HepG2 (cell line): ENCODE measurements around the gene THSD4. TPM values are rescaled to one million over a fixed set of nuclear protein-coding genes. Genes with fewer than 3 reads are reported as not detected.

Experiments
- ATAC-seq: fragments of 200-7000 bp; cut with Tn5 transposase; 3 replicates; pipeline ENCODE4 v1.9.1; 2020; ENCODE audit warnings: mild to moderate bottlenecking, moderate library complexity
- BruUV-seq: library from RNA; stranded (reverse); fragments of 400-500 nt; replicated peaks from 2 replicates; lab custom pipeline; 2021; lab: Mats Ljungman, UMichigan
- CTCF ChIA-PET: fragments of 300-600 bp; formaldehyde crosslinking; extraction: SDS; loops from one replicate; lab custom pipeline; 2021; ENCODE audit warnings: low total read pairs, inconsistent platforms, low intra/inter-chr PET ratio; lab: Yijun Ruan, JAX
- POLR2A ChIA-PET: fragments of 350-600 bp; sonication (Branson Sonifier 250); formaldehyde crosslinking; loops from one replicate; lab custom pipeline; 2020; ENCODE audit warnings: antibody characterized with exemption, inconsistent platforms; lab: Yijun Ruan, JAX
- DNase-seq: peaks from one replicate; pipeline ENCODE4 v3.0.0-alpha.2; 2015; ENCODE audit warnings: low spot score
- FAIRE-seq: peaks from 3 replicates; lab custom pipeline; 2011; peaks lifted over from hg19 to GRCh38; lab: Jason Lieb, UNC
- H2AFZ ChIP-seq: one replicate; pipeline ENCODE4 v1.6.1; 2011; ENCODE audit warnings: low read length, inconsistent platforms
- H3K27ac ChIP-seq: fragments of 300-600 bp; 3 replicates; pipeline ENCODE4 v1.8.0; 2011; ENCODE audit warnings: mixed run types, mild to moderate bottlenecking, mixed read lengths, low read length, inconsistent platforms; ENCODE audit not compliant: insufficient read depth; ENCODE audit errors: extremely low read length
- H3K27me3 ChIP-seq, 2 experiments: fragments of 200-600 bp in 1 of 2; 2 replicates in 1 of 2; 3 replicates in 1 of 2; pipeline versions ENCODE4 v1.6.0 to v1.8.0; 2011; ENCODE audit warnings: low read length in 2 of 2, mild to moderate bottlenecking in 2 of 2, moderate library complexity in 2 of 2, inconsistent platforms in 1 of 2; ENCODE audit not compliant: insufficient read depth in 2 of 2, control insufficient read depth in 1 of 2
- H3K36me3 ChIP-seq, 2 experiments: fragments of 200-600 bp in 1 of 2; replicated peaks in 1 of 2; 2 replicates in 1 of 2; 3 replicates in 1 of 2; pipeline versions ENCODE4 v1.5.1 to v1.8.0; 2011; ENCODE audit warnings: low read length in 2 of 2, inconsistent platforms in 1 of 2; ENCODE audit not compliant: insufficient read depth in 2 of 2, control insufficient read depth in 1 of 2
- H3K4me1 ChIP-seq: 2 replicates; pipeline ENCODE4 v1.5.1; 2012; ENCODE audit warnings: low read length, inconsistent platforms; ENCODE audit not compliant: insufficient read depth
- H3K4me2 ChIP-seq: 2 replicates; pipeline ENCODE4 v1.6.0; 2011; ENCODE audit warnings: low read depth, low read length, inconsistent platforms
- H3K4me3 ChIP-seq, 3 experiments: fragments of 200-600 bp in 1 of 3; sonication (generic), shearing (Covaris generic) in 1 of 3; replicated peaks in 1 of 3; 2 replicates each; pipeline ENCODE4 v1.5.1; 2011 to 2016; ENCODE audit warnings: low read length in 3 of 3, inconsistent platforms in 2 of 3, low read depth in 2 of 3, mild to moderate bottlenecking in 2 of 3, control low read depth in 1 of 3, mixed read lengths in 1 of 3; ENCODE audit not compliant: insufficient read depth in 1 of 3
- H3K79me2 ChIP-seq: one replicate; pipeline ENCODE4 v1.6.1; 2011; ENCODE audit warnings: low read length, inconsistent platforms; ENCODE audit not compliant: insufficient read depth
- H3K9ac ChIP-seq: 2 replicates; pipeline ENCODE4 v1.6.0; 2011; ENCODE audit warnings: mild to moderate bottlenecking, low read depth, low read length, inconsistent platforms; ENCODE audit not compliant: insufficient read depth
- H3K9me3 ChIP-seq: 2 replicates; pipeline ENCODE4 v1.5.1; 2012; ENCODE audit warnings: mild to moderate bottlenecking, low read length
- H4K20me1 ChIP-seq: 2 replicates; pipeline ENCODE4 v1.6.0; 2011; ENCODE audit warnings: inconsistent platforms, mild to moderate bottlenecking, low read length, moderate library complexity; ENCODE audit not compliant: insufficient read depth
- IKZF1 ChIP-seq: fragments of 450-650 bp; IDR thresholded peaks from 2 replicates; pipeline ENCODE4 v1.7.1; 2016
- ISL2 ChIP-seq: sonication (generic); formaldehyde crosslinking; IDR thresholded peaks from 2 replicates; pipeline ENCODE4 v1.5.0; 2020; ENCODE audit warnings: missing genetic modification reagents
- RBM39 ChIP-seq: fragments of 200-400 bp; formaldehyde crosslinking; IDR thresholded peaks from one replicate; pipeline ENCODE4 v1.6.1; 2018; ENCODE audit warnings: antibody characterized with exemption, mild to moderate bottlenecking, low read depth, low read length; ENCODE audit not compliant: poor library complexity, severe bottlenecking
- ZBTB44 ChIP-seq: sonication (generic); formaldehyde crosslinking; IDR thresholded peaks from 2 replicates; pipeline ENCODE4 v1.4.0; 2020; ENCODE audit warnings: missing genetic modification reagents
- ZNF776 ChIP-seq: sonication (generic); formaldehyde crosslinking; IDR thresholded peaks from 2 replicates; pipeline ENCODE4 v1.4.0; 2020; ENCODE audit warnings: mild to moderate bottlenecking, missing genetic modification reagents
- WGBS: methylation state at CpG from one replicate; pipeline ENCODE4 v1.1.6; 2017; ENCODE audit warnings: low lambda C conversion rate; 5-methylcytosine and 5-hydroxymethylcytosine counted together
- in situ Hi-C: cut with HindIII; loops from 2 replicates; pipeline ENCODE4 v1.10.0; 2017; ENCODE audit warnings: low pct_unique_long_range_greater_than_20kb; ENCODE audit not compliant: extremely low pct_ligation_motif_present
- intact Hi-C: fragments of 100-400 bp; cut with micrococcal nuclease; formaldehyde crosslinking; loops from one replicate; pipeline ENCODE4 v1.10.0; 2022; ENCODE audit not compliant: unreplicated experiment
- polyA plus RNA-seq, 8 experiments: library from polyadenylated mRNA; depleted of rRNA in 3 of 8; stranded (reverse) in 7 of 8; unstranded in 1 of 8; fragments of >200 nt; fragmentation: Illumina TruSeq in 4 of 8; extraction: Trizol in 4 of 8; gene quantifications; 2 replicates each; pipeline versions ENCODE4 v1.2.1 to v1.2.3, GENCODE V29; 2011 to 2016; ENCODE audit warnings: low read depth in 4 of 8, missing spikeins in 1 of 8, mixed read lengths in 1 of 8; ENCODE audit not compliant: insufficient read depth in 1 of 8
- total RNA-seq, 5 experiments: library from RNA; depleted of rRNA; stranded (reverse); fragments of >200 nt; fragmentation: Illumina TruSeq; extraction: Trizol; gene quantifications; 2 replicates each; pipeline ENCODE4 v1.2.3, GENCODE V29; 2016; ENCODE audit warnings: low read depth in 1 of 5

THSD4 gene
- total and polyA plus RNA-seq, 2 of the 13 experiments (the other 11 are each of a cell fraction or from before 2014, with no cell fraction given): 0.07 to 0.21 TPM

GRCh38 chr15:71391421-71392088, 276.3 kb downstream of the THSD4 start (continued):
- no peak for TF ChIP-seq IKZF1

GRCh38 chr15:71392861-71393283, 277.6 kb downstream of the THSD4 start:
- Histone ChIP-seq H3K27ac (no peak overlapping the region), H3K9me3 (no peaks in the 10 kb centered on the region), H3K4me3 (no peak overlapping the region), H3K79me2 (no peaks in the 10 kb centered on the region), H2AFZ (no peak overlapping the region), H3K27me3 (no peaks in the 10 kb centered on the region; a peak in 2 of 5 replicates), H4K20me1 (no peaks in the 10 kb centered on the region), H3K36me3 (no peaks in the 10 kb centered on the region; a peak in 1 of 5 replicates), H3K4me1 (no peaks in the 10 kb centered on the region), H3K4me2 (no peak overlapping the region), H3K9ac (no peak overlapping the region)
- no peak for TF ChIP-seq ZNF776 (CRISPR knock-in tag)
- no peak for TF ChIP-seq ZBTB44 (CRISPR knock-in tag)
- no peak for TF ChIP-seq RBM39
- TF ChIP-seq ISL2 (CRISPR knock-in tag): no peak
- FAIRE-seq (no peak), ATAC-seq (no peak), DNase-seq (no peak)
- no TSS peak for BruUV-seq
- intact Hi-C loops: no loop called here
- ChIA-PET CTCF (no interaction called here), POLR2A (no interaction called here)
- in situ Hi-C loops: no loop called here
- WGBS: 33% methylated on average over 11 of the region's 11 CpGs
